DMS53 treated with DMSO at 0.1 percent for 48 hours (cell line): ENCODE data around the gene CCN5.

ENCODE experiments used
- DNase-seq: peaks from one replicate; lab custom pipeline; 2025; ENCODE audit not compliant: unreplicated experiment; lab: John Stamatoyannopoulos, UW

The CCN5 gene

DNA sequence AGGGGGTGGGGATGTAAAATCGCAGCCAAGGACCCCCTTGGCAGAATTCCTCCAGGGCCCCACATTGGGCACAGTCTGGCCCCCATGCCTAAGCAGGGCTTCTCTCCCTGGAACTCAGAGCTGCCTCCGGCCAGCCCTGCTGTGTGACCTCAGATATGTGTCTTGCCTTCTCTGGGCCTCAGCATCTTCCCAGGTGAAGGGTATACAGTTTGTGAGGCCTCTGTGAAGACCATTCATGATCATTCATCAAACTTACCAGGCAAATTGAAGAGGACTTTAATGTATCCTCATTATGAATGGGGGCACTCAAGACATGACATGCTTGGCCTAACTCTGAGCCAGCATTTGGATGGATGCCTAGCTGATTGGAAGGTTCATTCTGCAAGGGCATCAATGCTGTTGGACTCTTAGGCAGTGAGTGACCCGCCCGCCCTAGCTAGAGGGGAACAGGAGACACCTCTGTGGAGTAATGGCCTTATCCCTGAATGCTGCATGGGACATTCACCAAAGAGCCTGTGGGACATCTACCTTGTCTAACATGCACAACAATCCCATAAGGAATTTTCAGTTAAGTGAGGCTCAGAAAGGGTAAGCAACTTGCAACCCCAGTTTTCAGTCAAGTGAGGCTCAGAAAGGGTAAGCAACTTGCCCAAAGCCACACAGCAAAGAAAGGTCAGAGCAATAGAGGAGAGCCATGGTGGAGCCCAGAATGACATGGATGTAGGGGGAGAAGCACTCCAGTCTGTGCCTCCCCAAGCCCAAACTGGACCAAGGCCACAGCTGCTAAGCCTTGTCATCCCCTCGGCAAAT lies 535 bp downstream of the CCN5 start:
- no peak for DNase-seq

DNA sequence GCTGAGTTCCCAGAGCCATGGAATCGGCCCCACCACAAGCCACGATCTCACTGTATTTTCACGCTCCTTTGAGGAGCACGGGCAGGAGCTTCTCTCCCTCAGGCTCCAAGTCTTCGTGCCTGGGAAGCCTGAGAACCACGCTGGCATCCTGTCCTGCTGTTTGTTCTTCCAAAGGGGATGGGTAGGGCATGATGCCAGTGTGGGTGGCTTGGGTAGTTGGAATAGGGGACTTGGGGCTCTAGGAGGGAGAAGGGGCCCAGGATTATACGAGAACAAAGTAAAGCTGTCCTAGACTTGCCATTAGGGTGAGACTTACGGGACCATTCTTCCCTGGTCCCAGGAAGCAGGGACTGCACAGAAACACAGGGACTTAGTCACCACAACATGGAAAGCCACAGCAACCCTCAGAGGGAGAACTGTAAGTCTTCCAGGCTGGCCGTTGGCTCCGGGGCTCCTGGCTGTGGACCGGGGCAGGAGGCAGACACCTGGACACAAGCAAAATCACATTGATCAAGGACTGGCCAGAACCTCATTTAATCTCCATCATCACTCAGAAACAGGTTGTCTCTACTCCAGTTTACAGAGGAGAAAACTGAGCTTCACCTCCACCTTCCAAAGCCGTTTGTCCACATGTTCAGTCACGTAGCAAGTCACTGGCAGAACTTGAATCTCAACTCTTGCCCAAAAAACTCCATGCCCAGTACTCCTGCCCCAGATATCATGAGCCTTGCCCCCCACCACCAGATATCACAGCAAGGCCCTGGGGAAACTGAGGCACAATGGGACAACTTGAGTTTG lies 1.3 kb downstream of the CCN5 start:
- no peak for DNase-seq

DNA sequence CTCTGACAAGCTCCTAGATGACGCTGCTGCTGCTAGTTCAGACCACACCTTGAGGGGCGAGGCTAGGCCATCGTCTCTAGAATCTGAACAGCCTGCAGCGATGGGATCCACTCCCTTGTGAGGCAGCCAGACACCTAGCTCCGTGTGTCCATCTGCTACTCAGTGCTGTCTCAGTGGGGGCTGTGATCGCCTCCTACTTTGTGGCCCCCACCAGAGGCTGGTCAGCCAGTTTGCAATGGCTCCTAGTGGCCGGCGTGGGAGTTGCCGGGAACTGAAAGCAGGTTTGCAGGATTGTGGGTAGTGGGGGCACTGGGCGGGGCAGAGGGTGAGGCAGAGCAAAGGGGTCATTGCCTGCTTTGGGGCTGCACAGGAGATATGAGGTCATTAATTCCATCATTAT lies 2.8 kb downstream of the CCN5 start:
- DNase-seq = no peak

DNA sequence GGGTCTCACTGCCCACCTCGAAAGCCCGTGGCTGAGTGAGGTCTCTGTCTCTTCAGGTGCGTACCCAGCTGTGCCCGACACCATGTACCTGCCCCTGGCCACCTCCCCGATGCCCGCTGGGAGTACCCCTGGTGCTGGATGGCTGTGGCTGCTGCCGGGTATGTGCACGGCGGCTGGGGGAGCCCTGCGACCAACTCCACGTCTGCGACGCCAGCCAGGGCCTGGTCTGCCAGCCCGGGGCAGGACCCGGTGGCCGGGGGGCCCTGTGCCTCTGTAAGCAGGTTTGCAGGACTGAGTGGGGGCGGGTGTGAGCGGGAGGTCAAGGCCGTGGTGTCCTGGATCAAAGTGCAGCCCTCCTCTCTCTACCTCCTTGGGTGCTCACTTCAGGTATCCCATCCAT lies 4.7 kb downstream of the CCN5 start:
- no peak for DNase-seq

DNA sequence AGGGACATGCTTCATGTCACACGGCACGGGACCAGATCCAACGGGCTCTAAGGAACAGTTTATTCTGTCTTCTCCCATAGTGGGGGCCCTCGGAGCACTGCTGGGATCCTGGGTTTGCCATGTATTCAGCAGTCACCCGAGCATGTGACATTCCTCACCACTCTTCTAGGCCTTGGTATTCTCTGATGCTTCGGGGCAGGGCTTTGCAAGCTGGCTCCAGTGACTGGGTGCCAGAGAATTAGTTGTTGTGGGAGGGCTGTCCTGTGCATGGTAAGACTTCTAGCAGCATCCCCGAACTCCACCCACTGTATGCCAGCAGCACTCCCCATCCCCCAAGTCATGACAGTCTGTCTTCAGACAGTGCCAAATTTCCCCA lies 5.4 kb downstream of the CCN5 start:
- no peak for DNase-seq

DNA sequence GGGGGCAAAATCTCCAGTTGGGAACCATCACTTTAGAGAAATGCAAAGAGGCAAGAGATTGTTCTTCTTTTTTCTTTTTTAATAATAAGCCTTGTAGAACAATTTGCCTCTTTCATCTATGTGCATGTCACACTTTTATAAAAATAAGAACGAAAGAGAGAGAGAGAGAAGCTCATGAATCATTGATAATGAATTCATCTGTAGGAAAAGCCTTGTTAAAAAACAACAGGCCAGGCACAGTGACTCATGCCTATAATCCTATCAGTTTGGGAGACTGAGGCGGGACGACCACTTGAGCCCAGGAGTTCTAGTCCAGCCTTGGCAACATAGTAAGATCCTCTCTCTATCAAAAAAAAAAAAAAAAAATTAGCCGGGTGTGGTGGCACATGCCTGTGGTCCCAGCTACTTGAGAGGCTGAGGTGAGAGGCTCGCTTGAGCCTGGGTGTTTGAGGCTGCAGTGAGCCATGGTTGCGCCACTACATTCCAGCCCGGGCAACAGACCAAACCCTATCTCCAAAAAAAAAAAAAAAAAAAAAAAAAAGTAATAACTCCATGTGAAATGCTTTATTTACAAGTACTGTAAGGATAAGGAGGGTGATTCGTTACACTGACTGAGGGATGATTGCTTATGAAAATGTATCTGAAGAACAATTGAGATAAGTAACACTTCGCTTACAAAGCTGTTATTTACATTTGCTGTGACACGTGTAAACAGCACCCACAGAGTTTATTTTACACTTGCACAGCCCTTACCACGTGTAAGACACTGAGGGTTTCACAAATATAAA lies 6.0 kb downstream of the CCN5 start:
- no peak for DNase-seq

DNA sequence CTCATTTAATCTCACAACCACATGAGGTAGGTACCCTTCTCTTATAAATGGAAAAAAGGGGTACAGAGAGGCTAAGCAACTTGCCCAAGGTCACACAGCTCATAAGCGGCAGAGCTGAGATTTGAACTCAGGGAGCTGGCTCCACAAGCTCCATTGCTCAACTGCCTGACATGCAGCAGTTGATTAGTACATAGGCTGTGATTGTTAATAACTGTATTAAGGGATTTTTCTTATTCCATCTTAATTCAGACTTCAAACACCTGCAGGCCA lies 6.6 kb downstream of the CCN5 start:
- DNase-seq = no peak

DNA sequence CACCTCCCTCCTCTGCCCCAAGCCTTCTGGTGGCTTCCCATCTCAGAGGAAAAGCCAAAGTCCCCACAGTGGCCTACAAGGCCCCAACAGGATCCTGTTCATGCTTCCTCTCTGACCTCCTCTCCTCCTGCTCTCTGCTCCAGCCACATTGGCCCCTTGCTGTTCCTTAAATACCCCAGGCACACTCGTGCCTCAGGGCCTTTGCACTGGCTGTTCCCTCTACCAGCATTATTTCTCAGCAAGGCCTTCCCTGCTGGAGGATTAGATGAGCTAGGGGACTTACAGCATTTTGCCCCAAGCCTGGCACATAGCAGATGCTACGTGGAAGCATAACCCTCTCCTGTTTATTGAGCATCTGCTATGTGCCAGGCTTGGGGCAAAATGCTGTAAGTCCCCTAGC lies 7.8 kb downstream of the CCN5 start:
- no peak for DNase-seq

DNA sequence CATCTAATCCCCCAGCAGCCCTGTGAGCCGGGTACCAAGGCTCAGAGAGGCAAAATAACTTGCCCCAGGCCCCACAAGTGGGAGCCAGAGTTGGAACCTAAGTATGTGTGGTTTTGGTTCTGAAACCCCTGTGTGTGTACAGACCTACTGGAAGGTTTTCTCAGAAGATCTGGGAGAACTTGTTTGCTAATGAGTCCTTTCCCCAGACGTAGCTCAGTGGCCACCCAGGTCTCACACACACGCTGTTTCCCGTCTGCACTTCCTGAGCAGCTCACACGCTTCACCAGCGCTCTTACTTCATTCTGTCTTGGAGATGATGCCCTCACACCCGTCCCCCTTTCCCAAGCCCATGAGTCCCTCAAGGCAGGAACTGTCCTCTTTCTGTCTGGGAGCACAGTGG lies 8.2 kb downstream of the CCN5 start:
- no peak for DNase-seq

DNA sequence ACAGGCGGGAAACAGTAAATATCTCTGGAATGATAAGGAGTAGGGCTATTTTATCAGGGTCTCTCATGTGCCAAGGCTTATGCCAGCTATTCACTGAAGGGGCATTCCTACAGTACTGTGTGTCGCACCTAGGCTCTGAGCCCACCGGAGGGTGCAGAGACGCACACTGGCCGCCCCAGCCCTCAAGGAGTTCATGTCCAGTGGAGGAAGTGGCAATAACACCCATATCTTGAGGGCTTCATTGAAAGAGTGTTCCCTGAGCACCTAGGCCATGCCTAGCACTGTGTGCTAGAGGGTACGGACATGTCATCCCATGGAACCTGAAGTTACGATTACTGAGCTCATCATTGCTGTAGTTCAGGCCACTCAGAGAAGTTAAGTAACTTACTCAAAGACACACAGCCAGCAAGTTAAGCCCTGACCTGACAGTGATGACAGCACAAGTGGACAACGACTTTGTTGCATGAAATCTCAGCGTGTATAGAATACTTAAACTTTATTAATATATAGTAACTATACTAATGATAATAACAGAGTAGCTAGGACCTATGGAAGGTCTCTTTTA lies 8.7 kb downstream of the CCN5 start:
- DNase-seq = no peak

DNA sequence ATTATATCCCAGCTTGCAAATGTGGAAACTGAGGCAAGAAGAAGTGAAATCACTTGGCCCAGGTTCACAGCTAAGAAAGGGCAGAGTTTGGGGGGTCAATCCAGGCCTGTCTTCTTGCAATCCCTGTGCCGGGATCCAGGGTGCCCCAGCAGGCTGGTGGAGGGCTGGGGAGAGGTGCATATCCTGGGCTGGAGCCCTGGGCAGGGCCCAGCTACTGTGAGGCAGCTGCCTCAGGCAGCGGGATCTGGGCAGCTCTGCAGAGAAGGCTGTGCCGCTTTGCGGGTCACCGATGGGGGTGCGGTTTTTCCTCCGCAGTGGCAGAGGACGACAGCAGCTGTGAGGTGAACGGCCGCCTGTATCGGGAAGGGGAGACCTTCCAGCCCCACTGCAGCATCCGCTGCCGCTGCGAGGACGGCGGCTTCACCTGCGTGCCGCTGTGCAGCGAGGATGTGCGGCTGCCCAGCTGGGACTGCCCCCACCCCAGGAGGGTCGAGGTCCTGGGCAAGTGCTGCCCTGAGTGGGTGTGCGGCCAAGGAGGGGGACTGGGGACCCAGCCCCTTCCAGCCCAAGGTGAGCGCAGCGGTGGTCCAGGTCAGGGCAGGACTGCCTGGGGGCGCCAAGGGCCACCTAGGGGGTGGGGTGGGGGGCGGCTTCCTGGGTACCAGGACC lies 9.4 kb downstream of the CCN5 start:
- no peak for DNase-seq

DNA sequence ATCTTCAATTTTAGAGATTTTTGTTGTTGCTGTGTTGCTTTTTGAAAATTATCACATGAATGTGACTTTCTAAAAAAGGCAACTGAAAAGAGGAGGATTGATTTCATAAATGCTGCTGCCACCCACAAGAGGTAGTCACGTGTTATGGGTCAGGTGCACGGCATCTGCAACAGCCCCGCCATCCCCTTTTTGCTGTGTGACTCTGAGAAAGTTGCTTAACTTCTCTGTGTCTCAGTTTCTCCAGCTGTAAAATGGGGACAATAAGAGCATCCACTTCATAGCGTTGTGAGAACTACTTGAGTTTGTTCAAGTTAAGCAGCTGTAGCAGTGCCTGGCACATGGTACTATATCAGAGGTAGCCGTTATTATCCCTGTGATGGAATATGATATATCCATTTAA lies 10.7 kb downstream of the CCN5 start:
- DNase-seq = no peak

DNA sequence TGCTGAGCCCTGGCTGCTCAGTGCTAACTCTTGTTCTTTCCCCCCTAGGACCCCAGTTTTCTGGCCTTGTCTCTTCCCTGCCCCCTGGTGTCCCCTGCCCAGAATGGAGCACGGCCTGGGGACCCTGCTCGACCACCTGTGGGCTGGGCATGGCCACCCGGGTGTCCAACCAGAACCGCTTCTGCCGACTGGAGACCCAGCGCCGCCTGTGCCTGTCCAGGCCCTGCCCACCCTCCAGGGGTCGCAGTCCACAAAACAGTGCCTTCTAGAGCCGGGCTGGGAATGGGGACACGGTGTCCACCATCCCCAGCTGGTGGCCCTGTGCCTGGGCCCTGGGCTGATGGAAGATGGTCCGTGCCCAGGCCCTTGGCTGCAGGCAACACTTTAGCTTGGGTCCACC lies 11.9 kb downstream of the CCN5 start:
- no peak for DNase-seq

DNA sequence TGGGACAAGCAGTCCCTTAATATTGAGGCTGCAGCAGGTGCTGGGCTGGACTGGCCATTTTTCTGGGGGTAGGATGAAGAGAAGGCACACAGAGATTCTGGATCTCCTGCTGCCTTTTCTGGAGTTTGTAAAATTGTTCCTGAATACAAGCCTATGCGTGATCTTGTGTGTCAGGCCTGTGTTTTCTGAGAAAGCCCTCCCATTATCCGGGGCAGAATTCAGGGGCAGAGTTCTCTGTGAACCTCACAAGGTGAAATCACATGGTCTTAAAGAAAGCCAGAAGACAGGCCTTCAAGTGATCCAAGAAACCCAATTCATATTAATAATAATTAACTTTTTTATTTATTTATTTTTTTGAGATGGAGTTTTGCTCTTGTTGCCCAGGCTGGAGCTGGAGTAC lies 12.5 kb downstream of the CCN5 start:
- no peak for DNase-seq

DNA sequence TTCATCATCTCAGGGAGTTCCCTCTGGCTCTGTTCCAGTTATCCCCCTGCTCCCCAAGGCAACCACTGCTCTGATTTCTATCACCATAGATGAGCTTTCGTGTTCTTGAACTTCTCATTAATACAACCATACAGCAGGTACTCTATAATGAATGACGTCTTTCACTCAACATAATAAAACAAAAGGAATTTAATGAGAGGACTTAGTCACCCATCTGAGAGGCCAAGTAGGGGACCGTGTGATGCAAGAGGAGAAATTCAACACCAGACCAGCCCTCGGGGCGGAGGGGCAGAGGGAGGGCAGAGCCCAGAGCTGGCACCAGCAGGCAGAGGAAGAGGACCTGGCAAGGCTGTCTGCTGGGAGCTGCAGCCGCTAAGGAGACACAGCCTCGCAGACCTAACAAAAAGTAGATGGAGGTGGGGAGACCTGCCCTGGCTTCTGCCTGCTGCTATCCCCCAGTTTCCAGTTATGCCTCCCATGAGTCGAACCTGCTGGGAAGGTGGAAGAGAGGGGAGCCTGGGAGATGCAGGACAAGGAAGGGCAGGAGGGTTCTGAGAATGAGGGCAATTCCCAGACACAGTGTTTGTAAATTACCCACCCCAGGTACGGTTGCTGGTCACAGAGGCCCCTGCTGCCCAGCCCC lies 13.8 kb downstream of the CCN5 start:
- DNase-seq = peak; percentile 58

DNA sequence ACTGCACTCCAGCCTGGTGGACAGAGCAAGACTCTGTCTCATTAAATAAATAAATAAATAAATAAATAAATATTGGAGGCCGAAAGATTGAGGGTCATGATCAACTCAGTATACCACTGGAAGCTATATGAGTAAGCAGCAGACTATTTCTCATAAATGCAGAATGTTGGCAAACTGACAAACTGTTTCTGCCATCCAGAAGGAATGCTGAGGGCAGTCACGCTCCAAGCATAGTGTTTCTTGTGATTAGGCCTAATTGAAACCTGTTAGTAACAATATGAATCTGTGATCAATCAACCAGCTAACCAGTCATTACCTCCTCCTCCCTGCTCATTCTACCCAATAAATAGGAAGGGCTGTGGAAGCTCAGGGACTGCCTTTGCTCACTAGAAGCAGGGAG lies 15.3 kb downstream of the CCN5 start:
- no peak for DNase-seq

DNA sequence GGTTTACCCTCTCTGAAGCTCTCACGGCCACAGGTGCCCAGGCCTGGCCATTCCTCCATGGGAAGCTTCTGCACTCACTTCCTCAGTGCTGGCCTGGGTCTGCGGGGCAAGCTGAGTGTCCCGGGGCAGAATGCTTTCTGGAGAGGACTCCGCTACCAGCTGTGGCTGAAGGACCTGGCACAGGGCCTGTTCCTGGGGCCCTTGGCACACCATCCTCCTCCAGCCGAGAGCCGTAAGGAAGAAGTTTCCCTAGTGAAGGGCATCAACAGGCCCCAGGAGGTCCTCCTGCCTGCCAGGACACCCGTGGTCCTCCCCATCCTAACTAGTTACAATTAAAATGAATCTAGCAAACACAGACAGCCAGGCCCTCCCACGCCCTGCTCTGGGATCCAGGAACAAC lies 16.5 kb downstream of the CCN5 start:
- DNase-seq = no peak

DNA sequence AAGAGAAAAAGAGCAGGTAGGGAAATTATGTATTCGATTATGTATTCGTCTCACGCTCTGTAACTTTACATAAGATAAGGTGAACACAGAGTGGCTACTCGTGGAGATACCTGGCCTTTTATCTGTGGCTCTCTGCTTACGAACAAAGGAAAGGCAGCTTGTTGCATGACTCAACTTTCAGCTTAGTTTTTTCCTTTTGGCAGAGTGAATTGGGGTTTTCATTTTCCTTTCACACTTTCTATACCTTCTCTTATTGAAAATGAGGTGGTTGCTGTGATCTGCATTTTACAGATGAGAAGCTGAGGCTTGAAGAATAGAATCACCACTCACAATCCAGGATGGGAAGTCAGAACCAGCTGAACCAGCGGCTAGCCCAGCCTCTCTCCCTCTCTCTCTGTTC lies 17.2 kb downstream of the CCN5 start:
- DNase-seq = no peak

DNA sequence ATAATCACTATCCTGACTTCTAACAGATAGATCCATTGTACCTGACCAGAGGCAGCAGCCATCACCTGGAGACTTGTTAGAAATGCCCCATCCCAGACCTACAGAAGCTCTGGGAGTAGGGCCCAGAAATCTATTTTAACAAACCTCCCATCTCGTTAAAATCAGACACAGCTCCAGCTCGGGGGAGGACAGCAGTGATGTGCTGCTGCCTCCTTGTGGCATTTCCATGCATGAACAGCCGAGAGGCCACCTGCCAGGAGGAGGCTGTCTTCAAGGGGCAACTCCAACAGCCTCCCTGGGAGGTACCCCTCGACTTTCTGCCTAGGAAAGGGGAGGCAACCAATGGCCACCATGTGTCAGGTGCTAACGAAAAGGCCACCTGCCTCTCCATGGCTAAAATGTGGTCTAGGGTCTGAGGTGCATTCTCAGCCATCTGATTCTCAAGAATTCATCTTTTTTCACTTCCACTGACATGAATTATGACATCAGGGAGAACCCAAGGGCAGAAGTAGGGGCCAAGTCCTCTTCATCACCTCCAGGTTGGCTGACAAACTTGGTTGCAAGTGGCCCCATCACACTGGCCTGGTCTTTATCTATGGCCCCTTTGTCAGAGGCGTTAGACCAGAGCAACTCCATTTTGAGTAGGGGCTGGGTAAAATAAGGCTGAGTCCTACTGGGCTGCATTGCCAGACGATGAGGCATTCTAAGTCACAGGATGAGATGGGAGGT lies 18.3 kb downstream of the CCN5 start:
- peak; percentile 21 for DNase-seq

DNA sequence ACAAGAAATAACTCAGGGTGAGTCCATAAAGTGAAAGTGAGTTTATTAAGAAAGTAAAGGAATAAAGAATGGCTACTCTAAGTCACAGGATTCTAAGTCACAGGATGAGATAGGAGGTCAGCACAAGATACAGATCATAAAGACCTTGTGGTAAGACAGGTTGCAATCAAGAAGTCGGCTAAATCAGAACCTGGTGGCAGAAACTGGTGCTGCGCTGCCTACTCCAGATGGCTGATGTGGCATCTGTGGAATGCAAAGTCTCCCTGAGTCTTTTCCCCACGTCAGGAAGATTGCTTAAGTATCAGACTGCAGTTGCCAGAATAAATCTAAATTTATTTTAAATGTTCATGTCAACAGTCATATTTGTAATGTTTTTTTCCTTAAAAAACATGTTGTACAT lies 19.8 kb downstream of the CCN5 start:
- no peak for DNase-seq
